Stimulated activated CD4-positive, alpha-beta T cell treated with anti-CD3 and anti-CD28 coated beads, Interleukin-2, amount 100 ng/mL, for 24 hours (primary cell): ENCODE data around the gene FGFRL1.
A peak's percentile ranks its signal among the peaks of the same experiment; 100 is the strongest.

Source experiments
- DNase-seq, 2 donors: peaks; one replicate each; pipeline ENCODE4 v3.0.0-alpha.2; 2020

The FGFRL1 gene

DNA sequence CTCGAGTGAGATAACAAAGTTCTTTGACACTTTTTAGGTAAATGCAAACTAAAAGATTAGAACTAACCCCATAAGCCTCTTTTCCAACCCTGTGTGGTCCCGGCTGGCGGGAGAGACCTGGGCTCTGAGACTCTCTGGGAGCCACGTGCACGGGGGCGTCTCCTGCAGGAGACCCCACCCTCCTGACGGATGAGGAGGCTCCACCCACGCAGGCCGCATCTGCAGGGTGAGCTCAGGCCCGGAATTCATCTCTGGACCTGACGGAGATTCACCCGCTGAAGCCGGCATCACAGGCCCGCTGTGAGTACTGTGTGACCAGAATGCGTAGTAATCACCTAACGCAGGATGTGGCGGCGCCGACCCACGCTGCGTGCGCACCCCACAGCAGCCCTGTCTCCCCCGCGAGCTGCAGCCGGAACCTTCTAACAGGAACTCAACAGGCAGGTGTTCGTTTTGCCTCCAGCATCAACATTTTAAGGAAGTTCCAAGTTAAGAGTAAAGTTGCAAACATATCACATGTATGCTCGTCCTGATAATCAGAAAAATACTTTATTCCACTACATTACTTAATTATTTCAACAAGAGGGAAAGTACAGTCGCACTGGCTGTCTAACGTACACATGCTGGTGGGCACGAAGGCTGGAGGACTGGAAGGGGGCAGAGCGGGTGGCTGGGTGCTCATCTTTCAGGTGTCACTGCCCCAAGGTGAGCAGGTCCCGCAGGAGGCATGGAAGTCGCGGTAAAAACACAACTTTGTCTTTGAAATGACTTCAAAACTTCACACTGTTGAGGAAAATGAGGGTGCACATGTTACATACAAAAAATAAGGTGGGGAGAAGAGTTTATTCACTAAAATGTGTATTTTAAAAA lies 44.5 kb downstream of the FGFRL1 start:
- DNase-seq: peak; percentile 77 to 79

DNA sequence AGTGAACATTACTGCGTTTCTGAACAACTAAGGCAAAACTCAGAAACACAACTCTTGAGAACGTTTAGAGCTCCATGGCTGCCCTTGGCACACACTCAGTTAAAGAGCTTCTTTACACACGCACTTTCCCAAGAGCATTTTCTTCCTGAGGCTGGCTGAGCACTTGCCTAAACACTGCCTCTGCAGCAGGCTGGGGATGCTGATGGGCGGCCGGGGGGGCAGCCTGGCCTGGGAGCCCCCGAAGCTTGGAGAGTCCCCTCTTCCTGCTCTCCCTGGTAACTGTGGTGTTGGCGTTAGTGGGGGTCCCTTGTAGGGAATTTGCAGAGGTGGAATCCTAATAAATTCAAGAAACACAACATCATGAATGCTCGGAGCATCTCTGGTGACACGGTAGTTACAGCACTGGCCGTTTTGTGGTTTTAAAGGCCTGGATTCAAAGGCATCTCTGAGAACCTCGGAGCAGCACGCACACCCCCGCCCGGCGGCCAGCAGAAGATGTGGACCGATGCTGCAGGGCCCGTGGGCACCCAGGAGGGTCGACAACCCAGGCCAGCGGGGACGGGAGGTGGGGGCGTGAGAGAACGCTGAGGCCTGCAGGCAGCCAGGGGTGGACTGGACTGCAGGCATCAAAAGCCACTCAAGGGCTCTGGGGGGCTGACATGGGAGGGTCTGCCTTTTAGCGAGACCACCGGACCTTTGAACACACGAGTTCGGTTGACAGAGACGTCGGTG lies 45.4 kb downstream of the FGFRL1 start:
- DNase-seq: no peak

DNA sequence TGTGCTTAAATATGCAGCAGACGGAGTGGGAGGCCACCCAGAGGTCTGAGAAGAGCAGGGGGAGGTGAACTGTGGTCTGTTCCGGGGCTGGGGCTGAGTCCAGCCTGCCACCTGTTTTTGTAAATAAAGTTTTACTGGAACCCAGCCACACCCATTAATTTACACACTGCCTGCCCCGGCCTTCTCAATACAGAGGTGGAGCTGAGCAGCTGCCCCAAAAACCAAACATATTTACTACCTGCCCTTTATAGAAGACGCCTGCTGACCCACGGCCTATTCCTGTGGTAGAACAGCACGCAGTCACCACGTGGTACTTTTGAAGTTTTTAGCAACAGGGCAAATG lies 45.9 kb downstream of the FGFRL1 start:
- no peak for DNase-seq

DNA sequence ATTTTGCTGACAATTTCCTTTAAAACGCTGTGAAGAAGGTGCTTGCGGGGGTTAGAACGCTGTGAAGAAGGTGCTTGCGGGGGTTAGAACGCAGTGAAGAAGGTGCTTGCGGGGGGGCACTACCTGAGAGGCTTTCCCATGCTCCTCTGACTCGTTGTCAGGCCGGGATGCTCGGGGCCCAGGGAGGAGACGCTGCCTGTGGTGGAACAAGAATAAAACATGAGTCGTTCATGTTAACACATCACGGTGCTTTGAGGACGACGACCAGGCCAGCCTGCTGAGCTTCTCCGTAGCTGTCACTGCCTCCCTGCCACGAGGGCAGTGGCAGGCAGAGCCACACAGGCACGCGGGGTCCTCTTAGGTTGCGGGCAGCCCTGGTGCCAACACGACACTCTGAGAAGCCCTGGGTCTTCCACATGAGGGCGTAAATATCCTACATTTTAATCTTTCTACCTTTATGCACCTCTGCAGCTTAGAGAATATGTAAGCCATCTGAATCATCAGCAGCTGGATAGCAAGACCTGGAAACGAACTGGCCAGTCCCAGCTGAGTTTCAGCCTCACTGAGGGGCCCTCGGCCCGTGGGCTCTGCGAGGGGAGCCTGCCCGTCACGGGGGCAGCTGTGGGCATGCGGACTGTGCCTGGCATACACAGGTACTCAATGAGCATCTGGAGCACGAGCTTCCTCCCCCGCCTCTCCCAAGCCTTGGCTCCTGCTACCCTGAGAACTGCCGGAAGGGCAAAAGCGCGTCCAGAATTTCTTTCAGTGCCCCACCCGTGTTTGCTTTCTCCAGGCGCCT lies 47.0 kb downstream of the FGFRL1 start:
- DNase-seq: no peak

DNA sequence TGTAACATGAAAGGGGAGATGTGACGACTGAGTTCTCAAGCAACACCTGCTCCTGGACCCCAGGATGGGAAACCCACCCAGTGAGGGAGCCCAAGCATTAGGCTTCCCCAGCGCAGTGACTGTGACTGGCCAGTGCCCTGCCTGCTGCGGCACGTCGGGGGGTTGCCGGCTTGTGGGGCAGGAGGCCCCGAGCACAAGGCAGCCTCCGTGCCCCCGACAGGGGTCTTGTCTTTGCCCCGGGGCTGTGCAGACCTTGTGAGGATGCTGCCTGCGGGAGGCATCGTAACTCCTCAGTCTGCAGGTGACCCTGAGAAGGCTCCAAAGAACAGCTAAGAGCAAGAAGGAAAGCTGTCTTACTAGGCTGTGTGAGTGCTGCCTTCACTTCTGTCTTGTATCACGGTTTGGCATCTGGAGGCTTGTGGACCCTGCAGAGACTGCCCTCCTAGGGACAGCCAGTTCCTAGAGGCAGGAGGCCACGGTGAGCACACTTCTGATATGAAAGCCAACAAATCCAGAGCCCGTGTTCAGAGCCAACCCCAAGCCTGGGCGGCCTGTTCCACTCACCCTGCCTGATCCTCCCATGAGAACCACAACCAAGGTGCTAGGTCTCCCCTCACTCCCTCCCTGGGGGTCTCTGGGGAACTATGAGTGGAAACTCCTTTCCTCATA lies 47.7 kb downstream of the FGFRL1 start:
- DNase-seq: no peak

DNA sequence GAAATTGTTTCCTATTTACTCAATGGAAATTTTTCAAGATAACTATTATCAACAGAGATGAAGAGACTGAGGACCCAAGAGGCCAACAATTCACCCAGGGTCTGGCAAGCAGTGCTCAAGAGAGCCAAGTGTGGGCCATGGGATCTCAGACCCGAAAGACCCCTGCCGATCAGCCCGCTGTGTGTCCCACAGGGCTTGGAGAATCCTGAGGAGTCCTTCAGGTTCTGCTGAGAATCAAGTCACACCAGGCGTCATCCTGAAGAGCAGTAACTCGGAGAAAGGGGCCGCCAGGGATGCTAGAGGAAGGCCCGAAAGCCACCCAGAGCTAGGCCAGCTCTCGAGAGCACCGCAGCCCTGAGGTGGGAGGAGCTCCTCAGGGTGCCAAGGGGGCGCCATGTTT lies 48.7 kb downstream of the FGFRL1 start:
- DNase-seq: no peak

DNA sequence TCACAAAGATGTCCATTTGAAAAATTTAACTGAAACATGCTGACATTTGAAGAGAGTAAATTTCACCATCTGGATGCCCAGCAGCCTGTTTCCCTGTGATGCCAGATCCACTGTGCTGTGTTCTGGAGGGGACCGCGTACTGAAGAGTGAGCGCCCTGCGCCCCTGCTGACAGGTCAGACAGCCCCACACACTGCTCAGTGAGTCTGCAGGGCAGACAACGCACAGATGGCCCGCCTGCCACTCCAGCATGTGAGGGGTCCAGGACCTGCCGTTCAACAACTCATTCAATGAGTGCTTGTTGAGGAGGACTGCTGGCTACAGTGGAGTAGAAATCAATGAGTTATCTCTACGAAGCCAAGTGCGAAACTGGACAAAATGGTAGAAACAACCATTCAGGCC lies 49.2 kb downstream of the FGFRL1 start:
- DNase-seq: no peak

DNA sequence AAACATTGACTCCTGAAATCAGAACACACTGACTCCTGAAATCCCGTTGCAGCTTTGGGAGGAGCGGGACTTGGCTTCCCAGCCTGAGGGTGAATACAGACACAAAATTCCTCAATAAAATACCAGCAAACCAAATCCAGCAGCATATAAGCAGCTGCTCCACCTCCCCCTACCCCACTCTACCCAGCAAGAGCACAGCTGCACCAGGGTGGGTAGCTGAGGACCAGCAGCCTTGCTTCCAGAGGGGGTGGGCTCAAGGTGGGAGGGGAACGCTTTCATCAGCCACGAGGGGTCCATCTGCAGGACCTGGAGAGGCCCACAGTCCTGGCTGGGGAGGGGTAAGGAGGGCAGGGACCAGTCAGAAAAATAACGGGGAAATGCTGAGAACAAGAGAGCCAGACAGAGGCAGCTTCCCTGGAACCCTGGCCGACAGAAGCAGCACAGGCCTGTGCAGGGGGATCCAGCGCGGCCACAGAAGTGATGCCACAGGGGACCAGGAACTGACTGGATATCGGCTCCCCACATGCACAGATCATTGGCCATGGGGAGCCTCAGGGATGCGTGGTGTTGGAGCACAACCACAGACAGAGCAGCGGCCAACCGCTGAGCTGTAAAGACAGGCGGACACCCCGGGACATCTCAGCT lies 49.8 kb downstream of the FGFRL1 start:
- DNase-seq: no peak

DNA sequence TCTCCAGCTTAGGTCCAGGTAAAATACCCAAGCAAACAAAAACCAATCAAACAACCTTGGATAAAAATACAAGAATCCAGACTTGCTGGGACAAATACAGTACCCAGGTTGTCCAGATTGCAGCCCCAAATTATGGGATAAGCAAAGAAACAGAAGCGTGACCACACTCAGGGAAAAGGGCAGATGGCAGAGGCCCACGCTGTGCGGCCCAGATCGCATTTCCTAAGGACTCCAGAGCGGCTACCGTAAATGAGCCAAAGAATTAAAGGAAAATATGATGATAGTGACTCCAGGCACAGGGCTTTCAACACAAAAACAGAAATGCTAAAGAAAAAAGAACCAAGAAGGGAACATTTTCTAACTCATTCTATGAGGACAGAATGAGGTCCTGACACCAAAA lies 50.3 kb downstream of the FGFRL1 start:
- no peak for DNase-seq

DNA sequence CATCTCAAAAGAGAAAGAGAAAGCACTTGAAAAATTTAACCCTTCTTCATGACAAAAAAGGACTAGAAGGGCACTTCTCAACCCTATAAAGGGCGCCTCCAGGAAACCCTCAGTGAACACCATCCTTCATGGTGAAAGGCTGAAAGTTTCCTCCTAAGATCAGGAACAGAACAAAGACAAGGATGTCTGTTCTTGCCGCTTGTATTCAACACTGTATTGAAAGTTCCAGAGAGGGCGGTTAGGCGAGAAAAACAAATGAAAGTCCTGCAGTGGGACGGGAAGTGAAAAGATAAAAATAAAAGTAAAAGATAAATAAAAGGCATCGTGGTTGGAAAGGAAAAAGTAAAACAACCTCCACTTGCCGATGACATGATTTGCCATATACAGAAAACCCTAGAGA lies 51.0 kb downstream of the FGFRL1 start:
- DNase-seq: no peak

DNA sequence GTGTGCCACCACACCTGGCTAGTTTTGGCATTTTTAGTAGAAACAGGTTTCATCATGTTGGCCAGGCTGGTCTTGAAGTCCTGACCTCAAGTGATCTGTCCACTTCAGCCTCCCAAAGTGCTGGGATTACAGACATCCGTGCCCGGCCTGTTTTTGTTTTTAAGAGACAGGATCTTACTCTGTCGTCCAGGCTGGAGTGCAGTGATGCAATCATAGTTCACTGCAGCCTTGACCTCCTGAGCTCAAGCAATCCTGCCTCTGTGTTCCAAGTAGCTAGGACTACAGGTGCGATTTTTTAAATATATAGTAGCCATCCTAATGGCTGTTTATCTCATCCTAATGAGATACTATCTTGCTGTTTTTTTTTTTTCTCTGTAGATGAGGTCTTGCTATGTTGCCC lies 54.3 kb downstream of the FGFRL1 start:
- DNase-seq: no peak

DNA sequence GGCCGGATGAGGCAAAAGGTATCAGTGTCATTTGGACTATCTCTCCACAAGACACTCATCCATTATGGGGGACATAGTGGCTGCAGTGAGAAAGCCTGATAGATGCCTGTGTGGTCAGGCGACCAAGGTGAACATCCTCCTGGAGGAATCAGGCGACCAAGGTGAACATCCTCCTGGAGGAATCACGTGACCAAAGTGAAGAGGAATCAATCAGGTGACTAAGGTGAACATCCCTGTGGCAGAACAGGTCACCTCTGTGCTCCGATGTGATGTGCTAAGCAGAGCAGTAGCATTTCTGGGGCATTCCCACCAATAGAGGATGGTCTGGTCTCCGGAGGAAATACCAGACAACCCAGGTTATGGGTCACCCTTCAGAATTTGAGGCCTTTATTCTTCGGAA lies 58.0 kb downstream of the FGFRL1 start:
- no peak for DNase-seq

DNA sequence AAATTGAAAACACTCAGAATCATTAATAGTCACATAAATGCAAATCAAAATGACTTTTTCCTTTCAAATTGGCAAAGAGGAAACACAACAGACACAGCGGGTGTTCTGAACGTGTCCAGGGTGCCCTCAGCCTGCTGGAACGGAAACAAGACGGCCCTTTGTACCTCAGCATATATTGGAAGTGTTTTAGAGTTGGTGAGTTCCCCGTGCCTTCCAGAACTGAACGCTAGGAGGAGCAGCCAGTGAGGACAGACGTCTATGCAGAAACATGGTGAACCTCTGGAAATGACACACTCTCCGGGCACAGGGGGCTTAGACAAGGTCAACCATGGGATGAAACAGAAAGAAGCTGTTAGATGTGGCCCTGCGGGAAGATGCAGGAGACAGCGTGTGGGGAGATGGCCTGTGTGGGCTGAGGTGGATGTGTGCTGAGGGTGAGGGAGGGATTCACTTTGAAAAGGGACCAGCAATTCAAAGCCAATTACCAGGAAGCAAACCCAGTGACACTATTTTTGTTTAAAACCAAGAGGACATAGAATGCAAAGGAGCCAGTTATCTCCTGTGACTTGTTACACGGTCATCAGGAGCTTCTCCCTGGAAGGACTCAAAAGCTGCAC lies 61.5 kb downstream of the FGFRL1 start:
- DNase-seq: peak; percentile 53 to 59

DNA sequence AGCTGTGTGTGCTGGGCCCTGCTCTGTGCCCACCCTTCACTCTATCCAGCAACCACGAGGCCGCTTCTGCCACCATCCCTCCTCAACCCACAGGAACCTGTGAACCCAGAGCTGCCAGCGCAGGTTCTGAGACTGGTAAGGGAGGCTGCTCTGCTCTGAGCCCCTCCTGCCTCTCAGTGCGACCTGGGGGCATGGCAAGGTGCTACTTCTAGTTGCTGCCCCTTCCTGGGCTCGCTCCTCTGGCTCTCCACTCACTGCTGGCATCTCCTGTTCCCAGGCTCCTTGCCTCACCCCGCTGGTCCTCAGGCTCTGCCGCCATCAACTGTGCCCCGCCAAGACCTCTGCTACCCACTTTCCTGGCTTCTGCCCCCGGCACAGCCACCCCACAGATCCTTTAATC lies 62.7 kb downstream of the FGFRL1 start:
- no peak for DNase-seq

DNA sequence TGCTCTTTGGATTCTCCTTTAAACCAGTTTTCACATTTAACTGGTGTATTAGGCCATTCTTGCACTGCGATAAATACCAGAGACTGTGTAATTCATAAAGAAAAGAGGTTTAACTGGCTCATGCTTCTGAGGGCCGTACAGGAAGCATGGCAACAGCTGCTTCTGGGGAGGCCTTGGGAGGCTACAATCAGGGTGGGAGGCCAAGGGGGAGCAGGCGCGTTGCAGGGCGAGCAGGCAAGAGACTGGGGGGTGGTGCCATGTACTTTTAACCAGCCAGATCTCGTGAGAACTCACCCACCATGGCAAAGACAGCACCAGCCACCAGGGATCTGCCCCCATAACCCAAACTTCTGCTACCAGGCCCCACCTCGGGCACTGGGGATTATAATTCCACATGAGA lies 63.8 kb downstream of the FGFRL1 start:
- DNase-seq: no peak

DNA sequence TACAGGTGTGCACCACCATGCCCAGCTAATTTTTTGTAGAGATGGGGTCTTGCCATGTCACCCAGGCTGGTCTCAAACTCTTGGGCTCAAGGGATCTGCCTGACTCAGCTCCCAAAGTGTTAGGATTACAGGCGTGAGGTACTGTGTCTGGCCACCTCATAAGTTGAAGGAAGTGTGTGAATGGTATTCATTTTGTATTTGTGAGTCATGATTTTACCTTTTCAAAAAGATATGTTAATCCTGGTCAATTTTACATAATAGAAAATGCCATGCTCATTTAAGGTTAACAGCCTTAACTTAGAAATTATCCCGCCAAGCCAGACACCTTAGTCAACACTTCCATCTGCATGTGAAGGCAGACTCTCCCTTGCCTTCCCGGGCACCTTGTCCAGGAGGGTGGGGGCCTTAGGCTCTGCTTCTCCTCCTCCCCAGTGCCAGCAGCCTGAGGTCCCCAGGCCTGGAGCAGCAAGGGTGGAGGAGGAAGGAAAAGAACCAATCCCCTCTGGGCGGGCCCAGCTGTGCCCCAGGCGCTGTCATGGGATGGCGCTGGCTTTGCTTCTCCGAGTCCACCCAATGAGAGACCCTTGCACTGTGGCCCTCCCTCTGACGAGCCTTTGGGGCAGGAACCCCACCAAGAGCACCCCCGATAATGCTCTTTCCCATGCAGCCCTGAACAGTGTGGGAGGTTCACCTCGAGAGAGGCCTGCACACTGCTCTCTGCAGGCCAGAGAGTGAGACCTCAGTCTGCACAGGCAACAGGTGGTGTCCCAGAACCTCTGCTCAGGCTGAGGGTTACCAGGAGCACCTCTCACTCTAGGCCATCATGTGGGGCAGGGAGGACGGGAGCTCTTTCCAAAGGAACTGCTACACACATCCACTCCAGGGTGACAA lies 64.6 kb downstream of the FGFRL1 start:
- no peak for DNase-seq
